HG02759 (cell line): Measurements from ENCODE around the gene NFASC.

Experiments used
- ATAC-seq: cut with Tn5 transposase; IDR thresholded peaks from one replicate; pipeline ENCODE4 v1.9.1; 2021; ENCODE audit warnings: mild to moderate bottlenecking, moderate library complexity; ENCODE audit not compliant: unreplicated experiment

The NFASC gene

GRCh38 chr1:204927673-204928641 is 57.3 kb downstream of the NFASC start:
- no peak for ATAC-seq

- no peak for ATAC-seq
Observed at GRCh38 chr1:204928671-204929486, 58.2 kb downstream of the NFASC start.

- ATAC-seq, result no peak
Observed at GRCh38 chr1:204929487-204930154, 59.0 kb downstream of the NFASC start.

GRCh38 chr1:204930155-204930523 is 59.5 kb downstream of the NFASC start:
- no peak for ATAC-seq

- no peak for ATAC-seq
Observed at GRCh38 chr1:204931313-204931712, 60.7 kb downstream of the NFASC start.

GRCh38 chr1:204931768-204932572 is 61.3 kb downstream of the NFASC start:
- no peak for ATAC-seq

GRCh38 chr1:204932573-204932909 is 61.9 kb downstream of the NFASC start:
- ATAC-seq, result no peak

GRCh38 chr1:204935155-204935554 is 64.5 kb downstream of the NFASC start:
- no peak for ATAC-seq

GRCh38 chr1:204936765-204937164 is 66.1 kb downstream of the NFASC start:
- no peak for ATAC-seq

- no peak for ATAC-seq
Observed at GRCh38 chr1:204937901-204938300, 67.2 kb downstream of the NFASC start.

- ATAC-seq, result no peak
Observed at GRCh38 chr1:204940591-204940990, 69.9 kb downstream of the NFASC start.

GRCh38 chr1:204941421-204942338 is 71.0 kb downstream of the NFASC start:
- no peak for ATAC-seq

GRCh38 chr1:204943495-204943894 is 72.8 kb downstream of the NFASC start:
- no peak for ATAC-seq

GRCh38 chr1:204944662-204945061 is 74.0 kb downstream of the NFASC start:
- no peak for ATAC-seq

GRCh38 chr1:204945565-204945977 is 74.9 kb downstream of the NFASC start:
- no peak for ATAC-seq

GRCh38 chr1:204946640-204947039 is 76.0 kb downstream of the NFASC start:
- no peak for ATAC-seq

- ATAC-seq, result no peak
Observed at GRCh38 chr1:204947338-204947737, 76.7 kb downstream of the NFASC start.

- no peak for ATAC-seq
Observed at GRCh38 chr1:204947747-204948146, 77.1 kb downstream of the NFASC start.

GRCh38 chr1:204950353-204951001 is 79.8 kb downstream of the NFASC start:
- ATAC-seq, result no peak
